HCT116 (cell line): Measurements from ENCODE around the gene TTC16. TPM values are rescaled to one million over a fixed set of nuclear protein-coding genes. Genes with fewer than 3 reads are reported as not detected.

ENCODE experiments used
- ATAC-seq: fragments of 200-7000 bp; cut with Tn5 transposase; 2 replicates; pipeline ENCODE4 v1.9.1; 2020; ENCODE audit warnings: mild to moderate bottlenecking, moderate library complexity
- BruUV-seq: library from RNA; stranded (reverse); fragments of 400-500 nt; replicated peaks from 2 replicates; lab custom pipeline; 2021; lab: Mats Ljungman, UMichigan
- CTCF ChIA-PET: fragments of 300-600 bp; sonication (Branson Sonifier 250); formaldehyde crosslinking; loops from one replicate; lab custom pipeline; 2021; ENCODE audit warnings: antibody characterized with exemption; lab: Charles Lee
- POLR2A ChIA-PET: fragments of 300-600, 350-600 bp; sonication (Branson Sonifier 250); formaldehyde crosslinking; loops from one replicate; lab custom pipeline; 2021; ENCODE audit warnings: antibody characterized with exemption; lab: Charles Lee
- RAD21 ChIA-PET, 2 experiments: fragments of 300-600 bp; sonication (Branson Sonifier 250); formaldehyde crosslinking; loops; one replicate each; lab custom pipeline; 2023; ENCODE audit warnings: low total read pairs in 2 of 2; ENCODE audit not compliant: uncharacterized antibody in 2 of 2, unreplicated experiment in 2 of 2, low non-redundant PET in 1 of 2; lab: Charles Lee
- DNase-seq: peaks from one replicate; pipeline ENCODE4 v3.0.0-alpha.2; 2010; ENCODE audit warnings: low read depth, low spot score
- H2AFZ ChIP-seq: fragments of 200-600 bp; shearing (Covaris generic), sonication (generic); 2 replicates; pipeline ENCODE4 v1.6.1; 2017; ENCODE audit warnings: low read depth, mixed run types, mixed read lengths, antibody characterized with exemption, low read length; ENCODE audit not compliant: poor library complexity, severe bottlenecking
- H3K27ac ChIP-seq: 2 replicates; pipeline ENCODE4 v1.5.1; 2012; ENCODE audit warnings: low read depth, low read length
- H3K27me3 ChIP-seq: fragments of 200-600 bp; sonication (generic); 2 replicates; pipeline ENCODE4 v1.6.1; 2016; ENCODE audit warnings: mixed run types, low read length, mixed read lengths; ENCODE audit not compliant: insufficient read depth
- H3K36me3 ChIP-seq, 2 experiments: fragments of 200-500 bp in 1 of 2; fragments of 200-600 bp in 1 of 2; sonication (Bioruptor generic) in 1 of 2; sonication (generic) in 1 of 2; 2 replicates each; pipeline versions ENCODE4 v1.5.1 to v1.6.1; 2014 to 2016; ENCODE audit warnings: low read length in 2 of 2, inconsistent platforms in 1 of 2, mixed read lengths in 1 of 2, mixed run types in 1 of 2; ENCODE audit not compliant: insufficient read depth in 2 of 2, control insufficient read depth in 1 of 2
- H3K4me1 ChIP-seq, 2 experiments: fragments of 200-600 bp in 1 of 2; sonication (generic) in 1 of 2; 2 replicates each; pipeline versions ENCODE4 v1.5.1 to v1.6.1; 2012 to 2017; ENCODE audit warnings: low read length in 2 of 2, inconsistent platforms in 1 of 2, mild to moderate bottlenecking in 1 of 2, mixed read lengths in 1 of 2, mixed run types in 1 of 2, moderate library complexity in 1 of 2; ENCODE audit not compliant: insufficient read depth in 2 of 2, control insufficient read depth in 1 of 2
- H3K4me2 ChIP-seq: fragments of 200-600 bp; sonication (generic); 2 replicates; pipeline ENCODE4 v1.6.1; 2017; ENCODE audit warnings: mixed run types, low read length, mixed read lengths
- H3K4me3 ChIP-seq, 2 experiments: fragments of 200-600 bp in 1 of 2; sonication (generic) in 1 of 2; replicated peaks in 1 of 2; 2 replicates each; pipeline ENCODE4 v1.5.1; 2011 to 2016; ENCODE audit warnings: low read length in 2 of 2, control low read depth in 1 of 2, low read depth in 1 of 2, mild to moderate bottlenecking in 1 of 2, mixed read lengths in 1 of 2, mixed run types in 1 of 2
- H3K79me2 ChIP-seq: fragments of 200-600 bp; sonication (generic); 2 replicates; pipeline ENCODE4 v1.6.1; 2017; ENCODE audit warnings: mild to moderate bottlenecking, mixed run types, low read length, moderate library complexity, mixed read lengths; ENCODE audit not compliant: insufficient read depth
- H3K9ac ChIP-seq: fragments of 200-600 bp; sonication (generic); 2 replicates; pipeline ENCODE4 v1.6.1; 2016; ENCODE audit warnings: low read length, mixed read lengths
- H3K9me2 ChIP-seq: fragments of 200-600 bp; sonication (generic), shearing (Covaris generic); 2 replicates; pipeline ENCODE4 v1.6.1; 2017; ENCODE audit warnings: mixed run types, mild to moderate bottlenecking, moderate library complexity; ENCODE audit not compliant: insufficient read depth
- H3K9me3 ChIP-seq, 2 experiments: fragments of 200-500 bp in 1 of 2; fragments of 200-600 bp in 1 of 2; sonication (Bioruptor generic) in 1 of 2; sonication (generic) in 1 of 2; 2 replicates each; pipeline ENCODE4 v1.6.1; 2014 to 2017; ENCODE audit warnings: low read length in 2 of 2, mixed read lengths in 2 of 2, inconsistent platforms in 1 of 2, low read depth in 1 of 2, mild to moderate bottlenecking in 1 of 2, mixed run types in 1 of 2, moderate library complexity in 1 of 2; ENCODE audit not compliant: control insufficient read depth in 1 of 2, insufficient read depth in 1 of 2
- H4K20me1 ChIP-seq: fragments of 200-600 bp; sonication (generic), shearing (Covaris generic); 2 replicates; pipeline ENCODE4 v1.6.1; 2017; ENCODE audit warnings: mixed run types, mild to moderate bottlenecking, moderate library complexity; ENCODE audit not compliant: insufficient read depth
- FOSL1 ChIP-seq: IDR thresholded peaks from 2 replicates; pipeline ENCODE4 v1.6.1; 2012; ENCODE audit warnings: low read depth
- JUND ChIP-seq: IDR thresholded peaks from 2 replicates; pipeline ENCODE4 v1.6.1; 2012
- POLR2A ChIP-seq: IDR thresholded peaks from 2 replicates; pipeline ENCODE4 v1.7.0; 2011; ENCODE audit warnings: borderline replicate concordance; ENCODE audit not compliant: insufficient read depth, insufficient read length; ENCODE audit errors: extremely low read depth
- RAD21 ChIP-seq: IDR thresholded peaks from 2 replicates; pipeline ENCODE4 v1.6.1; 2012; ENCODE audit warnings: low read depth, mild to moderate bottlenecking
- SIN3A ChIP-seq: IDR thresholded peaks from 2 replicates; pipeline ENCODE4 v1.6.1; 2012; ENCODE audit warnings: low read depth
- ZFX ChIP-seq: fragments of 450-650 bp; IDR thresholded peaks from 2 replicates; pipeline ENCODE4 v1.6.1; 2017
- intact Hi-C: fragments of 100-400 bp; cut with micrococcal nuclease; formaldehyde crosslinking; loops from 2 replicates; pipeline ENCODE4 v1.10.0; 2022
- total RNA-seq: library from RNA; stranded (reverse); gene quantifications from one replicate; pipeline ENCODE4 v1.2.1, GENCODE V29; 2021; ENCODE audit not compliant: unreplicated experiment
- TF ChIP-seq, protein P1 (sequence below): IDR thresholded peaks from 2 replicates; pipeline ENCODE4 v1.6.1; 2012
- TF ChIP-seq, protein P2 (sequence below): IDR thresholded peaks from 2 replicates; pipeline ENCODE4 v1.6.1; 2012; ENCODE audit warnings: low read depth

The TTC16 gene
- total RNA-seq, 1 experiment from 2014 or later: not detected

DNA sequence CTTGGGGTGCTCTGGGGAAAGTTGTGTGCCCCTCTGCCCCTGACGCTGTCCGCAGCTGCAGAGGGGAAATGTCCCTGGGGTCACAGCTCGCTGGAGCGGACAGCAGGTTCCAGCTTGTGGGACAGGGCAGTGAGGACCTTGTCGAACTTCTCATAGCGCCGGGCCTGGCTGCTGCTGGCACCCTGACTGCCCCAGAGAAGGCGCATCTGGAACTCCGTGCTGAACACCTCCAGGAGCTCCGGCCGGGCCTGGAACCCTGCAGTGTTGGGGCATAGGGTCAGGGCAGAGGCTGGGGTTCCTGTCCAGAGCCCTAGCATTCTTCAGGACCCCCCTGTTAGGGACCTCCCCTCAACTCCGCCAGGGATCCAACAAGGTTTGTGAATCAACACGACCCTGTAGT lies 22.8 kb downstream of the TTC16 start:
- DNase-seq: no peak
- Histone ChIP-seq H3K27me3 (no peaks in the 10 kb centered on the region), H3K4me1 (peaks cover 18 to 45% of the 10 kb centered on the region in 2 experiments), H4K20me1 (no peaks in the 10 kb centered on the region), H3K4me3 (no peak overlapping the region), H3K9ac (no peak overlapping the region), H3K79me2 (no peaks in the 10 kb centered on the region), H3K9me2 (no peaks in the 10 kb centered on the region), H3K27ac (no peak overlapping the region), H2AFZ (no peak overlapping the region)
- POLR2A ChIA-PET: no interaction called here
- no peak for ATAC-seq
- TF ChIP-seq RAD21: no peak
- TF ChIP-seq, protein P1, sequence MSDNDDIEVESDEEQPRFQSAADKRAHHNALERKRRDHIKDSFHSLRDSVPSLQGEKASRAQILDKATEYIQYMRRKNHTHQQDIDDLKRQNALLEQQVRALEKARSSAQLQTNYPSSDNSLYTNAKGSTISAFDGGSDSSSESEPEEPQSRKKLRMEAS: no peak
- no peak for TF ChIP-seq ZFX
- TF ChIP-seq JUND: no peak
- TF ChIP-seq FOSL1: no peak
- TF ChIP-seq SIN3A: no peak
- TF ChIP-seq, protein P2, sequence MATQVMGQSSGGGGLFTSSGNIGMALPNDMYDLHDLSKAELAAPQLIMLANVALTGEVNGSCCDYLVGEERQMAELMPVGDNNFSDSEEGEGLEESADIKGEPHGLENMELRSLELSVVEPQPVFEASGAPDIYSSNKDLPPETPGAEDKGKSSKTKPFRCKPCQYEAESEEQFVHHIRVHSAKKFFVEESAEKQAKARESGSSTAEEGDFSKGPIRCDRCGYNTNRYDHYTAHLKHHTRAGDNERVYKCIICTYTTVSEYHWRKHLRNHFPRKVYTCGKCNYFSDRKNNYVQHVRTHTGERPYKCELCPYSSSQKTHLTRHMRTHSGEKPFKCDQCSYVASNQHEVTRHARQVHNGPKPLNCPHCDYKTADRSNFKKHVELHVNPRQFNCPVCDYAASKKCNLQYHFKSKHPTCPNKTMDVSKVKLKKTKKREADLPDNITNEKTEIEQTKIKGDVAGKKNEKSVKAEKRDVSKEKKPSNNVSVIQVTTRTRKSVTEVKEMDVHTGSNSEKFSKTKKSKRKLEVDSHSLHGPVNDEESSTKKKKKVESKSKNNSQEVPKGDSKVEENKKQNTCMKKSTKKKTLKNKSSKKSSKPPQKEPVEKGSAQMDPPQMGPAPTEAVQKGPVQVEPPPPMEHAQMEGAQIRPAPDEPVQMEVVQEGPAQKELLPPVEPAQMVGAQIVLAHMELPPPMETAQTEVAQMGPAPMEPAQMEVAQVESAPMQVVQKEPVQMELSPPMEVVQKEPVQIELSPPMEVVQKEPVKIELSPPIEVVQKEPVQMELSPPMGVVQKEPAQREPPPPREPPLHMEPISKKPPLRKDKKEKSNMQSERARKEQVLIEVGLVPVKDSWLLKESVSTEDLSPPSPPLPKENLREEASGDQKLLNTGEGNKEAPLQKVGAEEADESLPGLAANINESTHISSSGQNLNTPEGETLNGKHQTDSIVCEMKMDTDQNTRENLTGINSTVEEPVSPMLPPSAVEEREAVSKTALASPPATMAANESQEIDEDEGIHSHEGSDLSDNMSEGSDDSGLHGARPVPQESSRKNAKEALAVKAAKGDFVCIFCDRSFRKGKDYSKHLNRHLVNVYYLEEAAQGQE: no peak
- TF ChIP-seq POLR2A: no peak
- TF ChIP-seq, all 23 proteins: peak for 0
- H3K4me2 ChIP-seq: no peak overlapping the region
- no peaks in the 10 kb centered on the region for H3K9me3 ChIP-seq
- ChIA-PET RAD21 (no interaction called here), CTCF (no interaction called here)
- H3K36me3 ChIP-seq: no peaks in the 10 kb centered on the region
- intact Hi-C loops: no loop called here
- BruUV-seq: no TSS peak
